Lung (tissue), 12 donors: ENCODE measurements around the gene ZBTB11. TPM values are rescaled to one million over a fixed set of nuclear protein-coding genes. Genes with fewer than 3 reads are reported as not detected.

Experiments
- ATAC-seq: fragments of 200-7000 bp; cut with Tn5 transposase; one replicate; pipeline ENCODE4 v1.9.1; 2020; ENCODE audit warnings: moderate number of reproducible peaks; ENCODE audit not compliant: insufficient read depth, low FRiP score
- DNase-seq, 3 donors: peaks; one replicate each; pipeline ENCODE4 v3.0.0-alpha.2; 2013 to 2017
- H3K27ac ChIP-seq, 2 donors: one replicate each; pipeline ENCODE4 v1.5.1; 2013; ENCODE audit warnings: mild to moderate bottlenecking in 2 of 2, moderate library complexity in 2 of 2, control low read depth in 1 of 2, inconsistent platforms in 1 of 2, low read depth in 1 of 2, low read length in 1 of 2
- H3K27me3 ChIP-seq, 3 donors: one replicate each; pipeline ENCODE4 v1.5.1; 2013; ENCODE audit warnings: low read length in 2 of 3; ENCODE audit not compliant: control insufficient read depth in 3 of 3, insufficient read depth in 3 of 3
- H3K36me3 ChIP-seq, 4 donors: one replicate each; pipeline ENCODE4 v1.5.1; 2013; ENCODE audit warnings: low read length in 4 of 4, mild to moderate bottlenecking in 1 of 4, moderate library complexity in 1 of 4; ENCODE audit not compliant: control insufficient read depth in 4 of 4, insufficient read depth in 4 of 4
- H3K4me1 ChIP-seq, 5 donors: one replicate each; pipeline ENCODE4 v1.5.1; 2013; ENCODE audit warnings: low read length in 5 of 5, mild to moderate bottlenecking in 2 of 5, moderate library complexity in 1 of 5; ENCODE audit not compliant: control insufficient read depth in 5 of 5, insufficient read depth in 5 of 5
- H3K4me3 ChIP-seq: one replicate; pipeline ENCODE4 v1.5.1; 2013; ENCODE audit warnings: mild to moderate bottlenecking, control low read depth, moderate library complexity
- H3K9ac ChIP-seq, 2 donors: one replicate each; pipeline ENCODE4 v1.5.1; 2013; ENCODE audit warnings: low read length in 2 of 2, control low read depth in 1 of 2; ENCODE audit not compliant: insufficient read depth in 1 of 2
- H3K9me3 ChIP-seq, 4 donors: one replicate each; pipeline ENCODE4 v1.5.1; 2013; ENCODE audit warnings: low read length in 3 of 4, mild to moderate bottlenecking in 1 of 4, moderate library complexity in 1 of 4; ENCODE audit not compliant: control insufficient read depth in 4 of 4, insufficient read depth in 3 of 4
- CTCF ChIP-seq: IDR thresholded peaks from 2 replicates; pipeline ENCODE4 v1.5.1; 2012; ENCODE audit warnings: mild to moderate bottlenecking; ENCODE audit errors: control extremely low read depth, extremely low read depth
- WGBS, 2 donors: extraction: QIAGEN DNeasy Blood & Tissue Kit; methylation state at CpG; one replicate each; pipeline ENCODE4 v1.1.7; 2013; 5-methylcytosine and 5-hydroxymethylcytosine counted together
- polyA plus RNA-seq, 2 donors: library from polyadenylated mRNA; stranded (reverse); fragments of 200-250 nt; gene quantifications; one replicate each; pipeline ENCODE4 v1.2.1, GENCODE V29; 2013
- total RNA-seq, 2 donors: library from RNA; depleted of rRNA in 1 of 2; stranded (reverse); fragments of >200 nt in 1 of 2; gene quantifications; one replicate each; pipeline ENCODE4 v1.2.1, GENCODE V29; 2014 to 2021
- donor health status: control.
- donor health status: control.
- donor health status: Bipolar disorder and iron deficiency.
- donor health status: healthy.
- donor health status: DM: yes; HTN: yes; CAD: no.

ZBTB11 gene
- total and polyA plus RNA-seq, 4 donors = 7.5 to 42.5 (median 11.8) TPM

- WGBS, 2 donors = 94% methylated on average over 9 of the region's 9 CpGs
- Histone ChIP-seq H3K36me3 (peaks cover under 1 to 22% (median 5%) of the 10 kb centered on the region in 4 donors), H3K4me1 (peaks cover 0 to 19% (median 6%) of the 10 kb centered on the region in 5 donors), H3K27me3 (no peaks in the 10 kb centered on the region), H3K27ac (no peak overlapping the region), H3K4me3 (no peak overlapping the region), H3K9ac (no peak overlapping the region), H3K9me3 (no peaks in the 10 kb centered on the region)
- DNase-seq = no peak
- ATAC-seq = no peak
- TF ChIP-seq CTCF = no peak
Observed at GRCh38 chr3:101674518-101674917, 2.4 kb downstream of the ZBTB11 start.

- peaks cover 0 to 26% (median 6%) of the 10 kb centered on the region in 4 donors for H3K36me3 ChIP-seq
Observed at GRCh38 chr3:101673953-101674352, 3.0 kb downstream of the ZBTB11 start.

GRCh38 chr3:101671014-101671413 is 5.9 kb downstream of the ZBTB11 start:
- DNase-seq = no peak
- no peak overlapping the region for H3K9ac ChIP-seq
- peaks cover 8 to 25% (median 12%) of the 10 kb centered on the region in 4 donors for H3K36me3 ChIP-seq
- H3K4me1 ChIP-seq = peaks cover 0 to 10% (median 3%) of the 10 kb centered on the region in 5 donors
- ATAC-seq = no peak
- H3K9me3 ChIP-seq = no peaks in the 10 kb centered on the region
- no peak for TF ChIP-seq CTCF
- 94% methylated on average over 5 of the region's 5 CpGs for WGBS, 2 donors
- no peak overlapping the region for H3K4me3 ChIP-seq
- no peaks in the 10 kb centered on the region for H3K27me3 ChIP-seq
- no peak overlapping the region for H3K27ac ChIP-seq

More at GRCh38 chr3:101673953-101674352, 3.0 kb downstream of the ZBTB11 start:
- TF ChIP-seq CTCF = no peak
- no peak for DNase-seq
- H3K4me3 ChIP-seq = no peak overlapping the region
- ATAC-seq = no peak
- peaks cover 0 to 19% (median 6%) of the 10 kb centered on the region in 5 donors for H3K4me1 ChIP-seq
- no peak overlapping the region for H3K27ac ChIP-seq
- H3K9me3 ChIP-seq = no peaks in the 10 kb centered on the region
- no peaks in the 10 kb centered on the region for H3K27me3 ChIP-seq
- WGBS, 2 donors = 95 to 97% methylated on average over 13 of the region's 13 CpGs
- no peak overlapping the region for H3K9ac ChIP-seq

- Histone ChIP-seq H3K9me3 (no peaks in the 10 kb centered on the region), H3K4me3 (no peak overlapping the region), H3K9ac (no peak overlapping the region), H3K27ac (no peak overlapping the region), H3K36me3 (peaks cover 15 to 40% (median 29%) of the 10 kb centered on the region in 4 donors), H3K27me3 (no peaks in the 10 kb centered on the region), H3K4me1 (no peaks in the 10 kb centered on the region)
- ATAC-seq (no peak), DNase-seq (no peak)
- 96 to 100% methylated on average over 1 of the region's 1 CpG for WGBS, 2 donors
- no peak for TF ChIP-seq CTCF
Observed at GRCh38 chr3:101667844-101668243, 9.1 kb downstream of the ZBTB11 start.
